HFF-Myc (cell line): ENCODE measurements around the gene USB1.

Experiments used
- DNase-seq: peaks from one replicate; pipeline ENCODE4 v3.0.0-alpha.2; 2011; ENCODE audit warnings: low read depth; ENCODE audit errors: extremely low read depth
- H3K4me3 ChIP-seq: replicated peaks from 2 replicates; pipeline ENCODE4 v1.5.1; 2011; ENCODE audit warnings: low read depth, mild to moderate bottlenecking, control low read depth, low read length
- CTCF ChIP-seq: IDR thresholded peaks from 2 replicates; pipeline ENCODE4 v1.5.1; 2012; ENCODE audit warnings: mild to moderate bottlenecking, low read depth, low read length, control low read depth; ENCODE audit errors: missing control alignments

Gene USB1

DNA sequence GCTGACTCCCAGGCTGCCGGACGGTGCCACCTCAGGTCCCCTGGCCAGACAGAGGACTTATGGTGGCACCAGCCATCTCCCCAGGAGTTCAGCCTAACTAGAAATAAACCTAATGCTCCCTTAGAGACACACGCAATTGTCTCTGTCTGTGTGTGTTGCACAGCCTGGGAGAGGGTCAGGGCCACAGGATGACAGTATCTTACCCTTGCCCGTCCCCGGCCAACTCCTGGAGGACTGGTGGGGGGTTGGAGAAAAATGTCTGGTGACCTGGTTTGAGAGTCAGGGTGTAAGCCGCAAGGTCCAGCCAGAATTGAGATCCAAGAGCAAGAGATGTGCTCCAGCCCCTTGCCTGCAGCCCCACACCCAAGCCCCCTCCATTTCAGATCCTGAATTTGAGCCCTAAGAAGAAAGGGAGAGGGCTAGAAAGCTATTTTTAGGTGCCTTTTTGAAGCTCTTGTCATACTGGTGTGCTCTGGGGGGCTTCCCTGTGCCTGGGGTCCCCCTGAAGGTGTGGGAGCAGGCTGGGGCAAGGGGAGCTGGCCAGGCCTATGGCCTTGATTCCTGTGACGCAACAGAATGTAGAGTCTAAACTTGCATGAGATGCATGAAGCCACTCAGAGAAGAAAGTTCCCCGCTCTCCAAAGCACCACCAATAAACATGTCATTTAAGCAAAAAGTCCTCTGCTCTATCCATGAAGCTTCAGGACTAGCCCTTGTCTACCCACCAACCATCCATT, 13.6 kb upstream of the USB1 start:
- no peak overlapping the region for H3K4me3 ChIP-seq
- TF ChIP-seq CTCF = no peak
- DNase-seq = no peak

DNA sequence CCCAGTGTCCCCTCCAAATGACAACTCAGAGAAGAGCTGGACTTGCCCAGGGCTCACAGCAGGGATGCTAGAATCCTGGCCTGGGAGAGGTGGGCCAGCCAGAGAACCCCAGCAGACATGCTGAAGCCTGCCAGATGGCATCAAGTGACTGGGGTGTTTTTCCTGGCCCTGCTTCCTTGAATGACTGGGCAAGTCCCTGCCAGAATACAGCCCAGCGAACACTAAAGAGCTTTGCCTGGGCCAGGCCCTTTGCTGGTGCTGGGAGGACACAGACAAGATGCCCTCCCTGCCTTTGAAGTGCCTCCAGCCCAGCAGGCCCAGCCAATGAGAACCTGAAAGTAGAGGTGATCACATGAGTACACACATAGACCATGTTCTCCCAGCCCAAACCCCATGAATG, 12.3 kb upstream of the USB1 start:
- H3K4me3 ChIP-seq = no peak overlapping the region

GRCh38 chr16:57991551-57992059, 9.6 kb upstream of the USB1 start:
- DNase-seq = no peak
- no peak overlapping the region for H3K4me3 ChIP-seq
- no peak for TF ChIP-seq CTCF

More for the DNA sequence above, 12.3 kb upstream of the USB1 start:
- DNase-seq = no peak
- no peak for TF ChIP-seq CTCF

GRCh38 chr16:57992084-57992483, 9.1 kb upstream of the USB1 start:
- no peak overlapping the region for H3K4me3 ChIP-seq
- no peak for DNase-seq
- TF ChIP-seq CTCF = no peak

GRCh38 chr16:57993438-57993837, 7.8 kb upstream of the USB1 start:
- TF ChIP-seq CTCF = no peak
- H3K4me3 ChIP-seq = no peak overlapping the region
- DNase-seq = no peak

GRCh38 chr16:57993897-57994296, 7.3 kb upstream of the USB1 start:
- no peak for DNase-seq
- no peak for TF ChIP-seq CTCF
- H3K4me3 ChIP-seq = no peak overlapping the region
